Hepatic stellate cell (primary cell): Measurements from ENCODE around the gene CDH23.

Source experiments
- DNase-seq: peaks from one replicate; pipeline ENCODE4 v3.0.0; 2011; ENCODE audit warnings: low spot score

CDH23 gene

GRCh38 chr10:71661779-71662336 lies 265.1 kb downstream of the CDH23 start:
- DNase-seq = no peak

- DNase-seq = no peak
These were observed 266.6 kb downstream of the CDH23 start for GRCh38 chr10:71663311-71663710.

- no peak for DNase-seq
These were observed 267.9 kb downstream of the CDH23 start for GRCh38 chr10:71664585-71664984.

- no peak for DNase-seq
These were observed 268.7 kb downstream of the CDH23 start for GRCh38 chr10:71665456-71665855.

- no peak for DNase-seq
These were observed 270.1 kb downstream of the CDH23 start for GRCh38 chr10:71666639-71667386.

- no peak for DNase-seq
These were observed 270.6 kb downstream of the CDH23 start for GRCh38 chr10:71667387-71667752.

- no peak for DNase-seq
These were observed 275.6 kb downstream of the CDH23 start for GRCh38 chr10:71671994-71672946.

GRCh38 chr10:71675295-71675970 lies 278.7 kb downstream of the CDH23 start:
- no peak for DNase-seq

- no peak for DNase-seq
These were observed 280.5 kb downstream of the CDH23 start for GRCh38 chr10:71677261-71677660.

- no peak for DNase-seq
These were observed 281.5 kb downstream of the CDH23 start for GRCh38 chr10:71678057-71678805.

- no peak for DNase-seq
These were observed 282.7 kb downstream of the CDH23 start for GRCh38 chr10:71679425-71679824.

GRCh38 chr10:71681977-71682376 lies 285.3 kb downstream of the CDH23 start:
- no peak for DNase-seq

- no peak for DNase-seq
These were observed 286.6 kb downstream of the CDH23 start for GRCh38 chr10:71683301-71683700.

GRCh38 chr10:71684356-71685173 lies 287.8 kb downstream of the CDH23 start:
- DNase-seq = no peak

GRCh38 chr10:71685554-71686232 lies 289.0 kb downstream of the CDH23 start:
- DNase-seq = no peak

- no peak for DNase-seq
These were observed 290.4 kb downstream of the CDH23 start for GRCh38 chr10:71687077-71687476.

GRCh38 chr10:71687480-71687879 lies 290.8 kb downstream of the CDH23 start:
- no peak for DNase-seq

- no peak for DNase-seq
These were observed 291.5 kb downstream of the CDH23 start for GRCh38 chr10:71688256-71688655.

- DNase-seq = no peak
These were observed 293.5 kb downstream of the CDH23 start for GRCh38 chr10:71690094-71690720.

- no peak for DNase-seq
These were observed 294.7 kb downstream of the CDH23 start for GRCh38 chr10:71691405-71691804.
